ENCODE measurements around the gene ZNF44. TPM values are rescaled to one million over a fixed set of nuclear protein-coding genes. Genes with fewer than 3 reads are reported as not detected.

ZNF44 gene
- total and polyA plus RNA-seq, 2 of the 13 experiments (the other 11 are each of a cell fraction or from before 2014, with no cell fraction given), result 6.9 to 15.7 TPM

DNA sequence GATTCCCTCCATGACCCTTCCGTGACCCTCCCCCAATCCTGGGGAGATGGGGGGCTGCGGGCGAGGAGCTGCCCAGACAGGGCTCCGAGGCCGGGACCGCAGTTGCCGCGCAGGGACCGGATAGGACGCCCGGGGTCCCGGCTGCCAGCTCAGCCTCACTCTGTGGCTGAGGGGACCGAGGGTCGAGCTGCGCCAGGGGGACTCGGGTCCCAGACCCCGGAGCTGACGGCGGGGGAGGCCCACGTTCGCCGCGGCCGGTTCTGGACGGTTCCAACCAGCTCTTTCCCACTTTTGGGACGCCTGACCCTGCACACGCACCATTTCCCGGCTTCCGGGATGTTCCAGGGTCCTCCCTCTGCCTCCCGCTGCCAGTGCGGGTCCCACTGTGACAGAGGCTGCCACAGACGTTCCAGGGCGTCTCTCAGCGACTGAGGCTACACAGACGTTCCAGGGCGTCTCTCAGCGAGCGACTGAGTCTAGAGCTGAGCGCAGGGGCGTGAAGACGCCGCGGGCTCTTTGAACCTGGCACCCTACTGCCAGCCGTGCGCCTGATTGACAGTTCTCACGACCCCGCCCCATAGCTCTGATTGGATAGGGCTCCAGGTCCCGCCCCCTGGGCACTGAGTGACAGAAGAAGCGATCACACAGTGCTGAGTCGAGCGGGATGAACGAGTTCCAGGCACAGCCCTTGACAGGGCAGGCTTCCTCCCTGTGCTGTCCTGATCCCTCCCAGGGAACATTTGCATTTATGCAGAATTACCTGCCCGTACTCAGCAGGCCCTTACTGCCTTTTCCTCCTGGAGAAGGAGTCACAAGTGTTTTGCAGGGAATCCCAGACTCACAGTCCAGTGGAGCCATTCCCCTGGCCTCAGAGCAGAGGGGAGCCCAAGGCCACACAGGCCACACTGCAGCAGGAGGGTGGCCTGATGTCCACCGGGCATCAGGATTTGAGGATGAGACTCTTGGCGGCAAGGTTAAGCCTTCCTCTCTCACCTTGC lies 38.8 kb upstream of the ZNF44 start, which contains the start of gene ZNF563 (continued):
- TF ChIP-seq RCOR2 (CRISPR knock-in tag; IDR thresholded peaks at IDR 0.05), result no peak
- TF ChIP-seq ZNF670 (CRISPR knock-in tag; IDR thresholded peaks at IDR 0.05; ENCODE audit: borderline replicate concordance), result no peak
- no peak for TF ChIP-seq ZNF678 (CRISPR knock-in tag; IDR thresholded peaks at IDR 0.05)
- TF ChIP-seq, protein P1, sequence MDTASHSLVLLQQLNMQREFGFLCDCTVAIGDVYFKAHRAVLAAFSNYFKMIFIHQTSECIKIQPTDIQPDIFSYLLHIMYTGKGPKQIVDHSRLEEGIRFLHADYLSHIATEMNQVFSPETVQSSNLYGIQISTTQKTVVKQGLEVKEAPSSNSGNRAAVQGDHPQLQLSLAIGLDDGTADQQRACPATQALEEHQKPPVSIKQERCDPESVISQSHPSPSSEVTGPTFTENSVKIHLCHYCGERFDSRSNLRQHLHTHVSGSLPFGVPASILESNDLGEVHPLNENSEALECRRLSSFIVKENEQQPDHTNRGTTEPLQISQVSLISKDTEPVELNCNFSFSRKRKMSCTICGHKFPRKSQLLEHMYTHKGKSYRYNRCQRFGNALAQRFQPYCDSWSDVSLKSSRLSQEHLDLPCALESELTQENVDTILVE (CRISPR knock-in tag; IDR thresholded peaks at IDR 0.05), result no peak
- TF ChIP-seq ZNF605 (CRISPR knock-in tag; IDR thresholded peaks at IDR 0.05), result peak; percentile 96
- no peak for TF ChIP-seq PCBP2 (optimal IDR thresholded peaks at IDR 0.05; ENCODE audit: low read depth, low read length, poor library complexity, severe bottlenecking)
- TF ChIP-seq ZNF362 (CRISPR knock-in tag; IDR thresholded peaks at IDR 0.05; ENCODE audit: borderline replicate concordance), result peak; percentile 29; the same call in 1 of the 2 replicates
- TF ChIP-seq ZNF317 (CRISPR knock-in tag; IDR thresholded peaks at IDR 0.05), result no peak
- TF ChIP-seq, protein P2, sequence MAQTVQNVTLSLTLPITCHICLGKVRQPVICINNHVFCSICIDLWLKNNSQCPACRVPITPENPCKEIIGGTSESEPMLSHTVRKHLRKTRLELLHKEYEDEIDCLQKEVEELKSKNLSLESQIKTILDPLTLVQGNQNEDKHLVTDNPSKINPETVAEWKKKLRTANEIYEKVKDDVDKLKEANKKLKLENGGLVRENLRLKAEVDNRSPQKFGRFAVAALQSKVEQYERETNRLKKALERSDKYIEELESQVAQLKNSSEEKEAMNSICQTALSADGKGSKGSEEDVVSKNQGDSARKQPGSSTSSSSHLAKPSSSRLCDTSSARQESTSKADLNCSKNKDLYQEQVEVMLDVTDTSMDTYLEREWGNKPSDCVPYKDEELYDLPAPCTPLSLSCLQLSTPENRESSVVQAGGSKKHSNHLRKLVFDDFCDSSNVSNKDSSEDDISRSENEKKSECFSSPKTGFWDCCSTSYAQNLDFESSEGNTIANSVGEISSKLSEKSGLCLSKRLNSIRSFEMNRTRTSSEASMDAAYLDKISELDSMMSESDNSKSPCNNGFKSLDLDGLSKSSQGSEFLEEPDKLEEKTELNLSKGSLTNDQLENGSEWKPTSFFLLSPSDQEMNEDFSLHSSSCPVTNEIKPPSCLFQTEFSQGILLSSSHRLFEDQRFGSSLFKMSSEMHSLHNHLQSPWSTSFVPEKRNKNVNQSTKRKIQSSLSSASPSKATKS (CRISPR knock-in tag; IDR thresholded peaks at IDR 0.05), result no peak; the same call in 1 of the 2 replicates
- TF ChIP-seq RFX1 (IDR thresholded peaks at IDR 0.05), result no peak
- TF ChIP-seq IRF2 (CRISPR knock-in tag; IDR thresholded peaks at IDR 0.05), result peak; percentile 78; the same call in 1 of the 2 replicates
- TF ChIP-seq SOX6 (IDR thresholded peaks at IDR 0.05), result no peak
- TF ChIP-seq SOX6 (CRISPR knock-in tag; IDR thresholded peaks at IDR 0.05), result peak; percentile 52; the same call in 1 of the 2 replicates
- TF ChIP-seq HNRNPK (IDR thresholded peaks at IDR 0.05; ENCODE audit: low read depth, low read length, poor library complexity, severe bottlenecking), result no peak
- peak; percentile 34 for TF ChIP-seq ZNF136 (CRISPR knock-in tag; IDR thresholded peaks at IDR 0.05; ENCODE audit: low read depth)
- TF ChIP-seq TCF12 (IDR thresholded peaks at IDR 0.05), result no peak
- 0 out of 2 replicates have a peak, but pooled peaks have one; percentile 78 for TF ChIP-seq TCF12 (CRISPR knock-in tag; IDR thresholded peaks at IDR 0.05)
- no peak; the same call in 1 of the 2 replicates for TF ChIP-seq ZNF512B (CRISPR knock-in tag; IDR thresholded peaks at IDR 0.05; ENCODE audit: borderline replicate concordance)
- TF ChIP-seq ZBTB3 (CRISPR knock-in tag; IDR thresholded peaks at IDR 0.05; ENCODE audit: borderline replicate concordance, low read depth), result no peak
- 0 out of 2 replicates have a peak, but pooled peaks have one; percentile 68 for TF ChIP-seq POGZ (CRISPR knock-in tag; IDR thresholded peaks at IDR 0.05)
- TF ChIP-seq ZNF570 (CRISPR knock-in tag; IDR thresholded peaks at IDR 0.05; ENCODE audit: borderline replicate concordance), result no peak
- peak; percentile 15; the same call in 1 of the 2 replicates for TF ChIP-seq ZBTB7A (CRISPR knock-in tag; IDR thresholded peaks at IDR 0.05)

All from HepG2 (cell line).